Nephron (organoid): ENCODE measurements around the gene CUBN.

Experiments used
- H3K27ac Mint-ChIP-seq, 3 experiments: 2 replicates each; pipeline ENCODE4 v1.8.0; 2020; ENCODE audit warnings: mixed read lengths in 3 of 3, mild to moderate bottlenecking in 2 of 3, moderate library complexity in 1 of 3
- H3K27me3 Mint-ChIP-seq: 2 replicates; pipeline ENCODE4 v1.8.0; 2021; ENCODE audit warnings: low read depth, mild to moderate bottlenecking, moderate library complexity, mixed read lengths
- H3K36me3 Mint-ChIP-seq: 2 replicates; pipeline ENCODE4 v1.8.0; 2020; ENCODE audit warnings: low read depth, mixed read lengths
- H3K4me1 Mint-ChIP-seq: 2 replicates; pipeline ENCODE4 v1.8.0; 2020; ENCODE audit warnings: mixed read lengths
- H3K4me3 Mint-ChIP-seq, 3 experiments: 2 replicates each; pipeline ENCODE4 v1.8.0; 2020; ENCODE audit warnings: mild to moderate bottlenecking in 3 of 3, mixed read lengths in 3 of 3, moderate library complexity in 2 of 3
- H3K9me3 Mint-ChIP-seq: 2 replicates; pipeline ENCODE4 v1.8.0; 2020; ENCODE audit warnings: mixed read lengths
- TF ChIP-seq, protein P1 (sequence below), 3 experiments: fragments of 200-600 bp; sonication (generic); IDR thresholded peaks; one replicate each; pipeline ENCODE4 v1.5.0; 2021; ENCODE audit warnings: antibody characterized with exemption in 3 of 3; ENCODE audit not compliant: unreplicated experiment in 3 of 3

CUBN gene

DNA sequence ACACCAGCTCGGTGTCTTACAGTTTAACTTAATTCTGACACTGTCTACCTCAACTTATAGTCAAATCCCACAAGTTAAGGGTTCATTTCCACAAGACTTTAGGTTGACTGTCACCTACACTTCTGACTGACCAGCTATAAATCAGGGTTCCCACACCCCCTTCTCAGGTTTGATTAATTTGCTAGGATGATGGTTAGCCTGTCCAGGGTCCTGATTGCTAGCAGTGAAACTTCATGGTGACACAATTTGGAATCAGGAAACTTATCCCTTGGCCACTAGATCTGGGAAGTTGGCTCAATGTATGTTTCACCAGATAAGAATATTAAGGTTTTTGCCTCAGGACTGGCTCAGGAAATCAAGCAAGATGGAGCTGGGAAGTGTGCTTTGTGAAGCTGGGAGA is 309.6 kb downstream of the CUBN start:
- TF ChIP-seq, protein P1, sequence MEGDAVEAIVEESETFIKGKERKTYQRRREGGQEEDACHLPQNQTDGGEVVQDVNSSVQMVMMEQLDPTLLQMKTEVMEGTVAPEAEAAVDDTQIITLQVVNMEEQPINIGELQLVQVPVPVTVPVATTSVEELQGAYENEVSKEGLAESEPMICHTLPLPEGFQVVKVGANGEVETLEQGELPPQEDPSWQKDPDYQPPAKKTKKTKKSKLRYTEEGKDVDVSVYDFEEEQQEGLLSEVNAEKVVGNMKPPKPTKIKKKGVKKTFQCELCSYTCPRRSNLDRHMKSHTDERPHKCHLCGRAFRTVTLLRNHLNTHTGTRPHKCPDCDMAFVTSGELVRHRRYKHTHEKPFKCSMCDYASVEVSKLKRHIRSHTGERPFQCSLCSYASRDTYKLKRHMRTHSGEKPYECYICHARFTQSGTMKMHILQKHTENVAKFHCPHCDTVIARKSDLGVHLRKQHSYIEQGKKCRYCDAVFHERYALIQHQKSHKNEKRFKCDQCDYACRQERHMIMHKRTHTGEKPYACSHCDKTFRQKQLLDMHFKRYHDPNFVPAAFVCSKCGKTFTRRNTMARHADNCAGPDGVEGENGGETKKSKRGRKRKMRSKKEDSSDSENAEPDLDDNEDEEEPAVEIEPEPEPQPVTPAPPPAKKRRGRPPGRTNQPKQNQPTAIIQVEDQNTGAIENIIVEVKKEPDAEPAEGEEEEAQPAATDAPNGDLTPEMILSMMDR (IDR thresholded peaks at IDR 0.05; ENCODE audit: unreplicated experiment in 3 of 3), result no peak
- H3K9me3 Mint-ChIP-seq, result peaks cover 21% of the 10 kb centered on the region
- H3K27me3 Mint-ChIP-seq, result peaks cover 25% of the 10 kb centered on the region
- H3K4me1 Mint-ChIP-seq, result peaks cover 13% of the 10 kb centered on the region
- H3K27ac Mint-ChIP-seq, result no peak overlapping the region
- H3K4me3 Mint-ChIP-seq, result peak overlapping the region; percentile 20 to 43 (median 24)
- H3K36me3 Mint-ChIP-seq, result peaks cover 21% of the 10 kb centered on the region

GRCh38 chr10:16819436-16819835 is 310.2 kb downstream of the CUBN start:
- peak overlapping the region; percentile 16 to 50 (median 32) for H3K4me3 Mint-ChIP-seq
- no peak overlapping the region for H3K27ac Mint-ChIP-seq
- peaks cover 20% of the 10 kb centered on the region for H3K27me3 Mint-ChIP-seq
- H3K4me1 Mint-ChIP-seq, result peaks cover 14% of the 10 kb centered on the region
- H3K36me3 Mint-ChIP-seq, result peaks cover 21% of the 10 kb centered on the region
- H3K9me3 Mint-ChIP-seq, result peaks cover 21% of the 10 kb centered on the region
- TF ChIP-seq, protein P1 (IDR thresholded peaks at IDR 0.05; ENCODE audit: unreplicated experiment in 3 of 3), result no peak

DNA sequence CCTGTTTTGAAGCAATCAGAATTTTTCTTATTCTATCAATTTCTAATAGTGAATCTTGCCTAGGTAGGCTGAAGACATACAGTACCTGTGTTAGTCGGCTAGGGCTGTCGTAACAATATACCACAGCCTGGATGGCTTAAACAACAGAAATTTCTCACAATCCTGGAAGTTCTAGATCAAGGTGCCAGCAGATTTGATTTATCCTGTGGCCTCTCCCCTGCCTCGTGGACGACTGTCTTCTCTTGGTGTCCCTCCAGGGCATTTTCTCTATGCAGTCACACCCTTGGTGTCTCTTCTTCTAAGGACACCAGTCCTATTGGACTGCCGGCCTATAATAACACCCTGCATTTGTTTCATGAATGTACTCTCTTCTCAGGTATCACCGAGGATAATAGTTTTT is 310.6 kb downstream of the CUBN start:
- Mint-ChIP-seq H3K27me3 (peaks cover 19% of the 10 kb centered on the region), H3K9me3 (peaks cover 21% of the 10 kb centered on the region), H3K36me3 (peaks cover 21% of the 10 kb centered on the region), H3K4me1 (peaks cover 14% of the 10 kb centered on the region), H3K27ac (no peak overlapping the region), H3K4me3 (peak overlapping the region; percentile 16 to 50 (median 32))
- TF ChIP-seq, protein P1 (IDR thresholded peaks at IDR 0.05; ENCODE audit: unreplicated experiment in 3 of 3), result no peak

DNA sequence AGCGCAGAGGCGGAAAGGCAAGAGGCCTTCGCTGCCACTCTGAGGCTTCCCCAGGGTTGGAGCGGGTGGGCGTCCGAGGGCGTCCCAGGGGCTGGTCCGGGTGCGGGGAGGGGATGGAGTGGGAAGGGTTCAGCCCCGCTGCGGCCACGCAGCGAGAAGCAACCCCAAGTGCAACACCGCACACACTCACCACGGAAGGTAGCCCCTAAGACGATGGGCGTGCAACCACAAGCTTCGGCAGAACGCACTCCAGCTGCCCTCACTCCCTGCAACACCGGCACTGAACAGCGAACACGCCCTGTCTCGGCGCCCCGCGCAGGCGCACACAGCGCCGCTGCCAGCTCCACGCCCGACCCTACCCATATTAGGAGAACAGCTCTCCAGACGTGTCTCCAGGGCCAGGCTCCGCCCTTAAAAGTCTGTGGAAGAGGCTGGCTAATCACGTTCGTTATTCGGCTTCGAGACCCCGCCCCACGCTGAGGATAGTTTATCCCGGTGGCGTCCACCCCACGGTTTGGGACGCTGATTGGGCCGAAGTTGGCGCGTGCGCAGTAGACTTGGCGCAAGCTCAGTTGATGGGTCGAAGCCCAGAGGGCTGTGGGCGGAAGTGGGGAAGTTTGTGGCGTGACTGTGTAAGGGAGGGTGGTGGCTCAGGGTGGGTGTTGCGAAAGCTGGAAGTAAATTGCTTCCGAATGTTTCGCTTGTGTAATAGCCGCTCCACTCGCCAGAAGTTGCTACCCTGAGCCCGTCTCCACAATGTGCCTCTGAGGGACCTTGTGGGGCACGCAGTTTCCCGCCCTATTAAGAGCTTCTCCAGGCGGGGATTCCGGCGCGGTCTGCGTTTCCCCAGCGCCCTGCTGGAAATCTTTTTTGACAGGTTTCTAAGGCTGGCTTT is 312.2 kb downstream of the CUBN start, which contains the start of gene RSU1:
TSS of gene RSU1 (minus strand) at position 300 of the 895 bp plus-strand sequence. CDS start 343 bp downstream, outside the sequence.
- TF ChIP-seq, protein P1 (IDR thresholded peaks at IDR 0.05; ENCODE audit: unreplicated experiment in 3 of 3), result no peak
- H3K9me3 Mint-ChIP-seq, result peaks cover 13% of the 10 kb centered on the region

DNA sequence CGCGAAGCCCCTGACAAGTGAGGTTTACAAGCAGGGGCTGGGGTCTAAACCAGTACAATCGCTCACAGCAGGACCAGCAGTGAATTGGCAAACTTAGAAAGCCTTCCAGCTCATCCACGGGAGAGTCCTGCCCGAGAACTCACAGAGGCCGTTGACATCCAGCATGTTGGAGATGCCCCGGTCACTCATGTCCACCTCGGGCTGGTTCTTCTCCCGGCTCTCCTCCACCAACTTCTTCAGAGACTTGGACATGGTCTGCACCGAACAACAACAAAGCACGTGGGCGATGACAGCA is 312.8 kb downstream of the CUBN start:
- peaks cover 7% of the 10 kb centered on the region for H3K9me3 Mint-ChIP-seq

More for the DNA sequence above, 312.2 kb downstream of the CUBN start, which contains the start of gene RSU1:
- peaks cover 12% of the 10 kb centered on the region for H3K27me3 Mint-ChIP-seq
- H3K27ac Mint-ChIP-seq, result peak within 1 kb of the TSS; percentile 52 to 79 (median 79)
- H3K4me3 Mint-ChIP-seq, result peak within 1 kb of the TSS; percentile 90 to 95 (median 93)
- H3K36me3 Mint-ChIP-seq, result peaks cover 16% of the 10 kb centered on the region
- H3K4me1 Mint-ChIP-seq, result peaks cover 14% of the 10 kb centered on the region

More for the DNA sequence above, 312.8 kb downstream of the CUBN start:
- Mint-ChIP-seq H3K4me3 (peak overlapping the region; percentile 90 to 95 (median 93)), H3K27me3 (peaks cover 6% of the 10 kb centered on the region), H3K4me1 (peaks cover 16% of the 10 kb centered on the region), H3K27ac (peak overlapping the region; percentile 52 to 79 (median 79)), H3K36me3 (peaks cover 10% of the 10 kb centered on the region)
- TF ChIP-seq, protein P1 (IDR thresholded peaks at IDR 0.05; ENCODE audit: unreplicated experiment in 3 of 3), result no peak
